Thyroid gland (tissue), 4 donors: Measurements from ENCODE around the gene B9D1. TPM values are rescaled to one million over a fixed set of nuclear protein-coding genes. Genes with fewer than 3 reads are reported as not detected.

Experiments
- DNase-seq, 2 donors: peaks; one replicate each; pipeline ENCODE4 v3.0.0-alpha.2; 2019
- H3K27ac ChIP-seq, 3 donors: fragments of 200-600 bp; sonication (generic); 1 replicate in 2 of 3; 2 replicates in 1 of 3; pipeline ENCODE4 v1.5.1; 2016 to 2019; ENCODE audit warnings: mild to moderate bottlenecking in 1 of 3, moderate library complexity in 1 of 3
- H3K27me3 ChIP-seq: fragments of 200-600 bp; sonication (generic); one replicate; pipeline ENCODE4 v1.5.1; 2019
- H3K36me3 ChIP-seq, 2 donors: fragments of 200-600 bp; sonication (generic); one replicate each; pipeline ENCODE4 v1.5.1; 2016 to 2019
- H3K4me1 ChIP-seq, 2 donors: fragments of 200-600 bp; sonication (generic); one replicate each; pipeline ENCODE4 v1.5.1; 2017 to 2019
- H3K4me3 ChIP-seq, 3 donors: fragments of 200-600 bp; sonication (generic); replicated peaks in 1 of 3; 1 replicate in 2 of 3; 2 replicates in 1 of 3; pipeline ENCODE4 v1.5.1; 2016; ENCODE audit warnings: mild to moderate bottlenecking in 1 of 3
- H3K9me3 ChIP-seq: fragments of 200-600 bp; sonication (generic); one replicate; pipeline ENCODE4 v1.5.1; 2017
- POLR2A ChIP-seq, 2 donors: fragments of 450-650 bp; IDR thresholded peaks; one replicate each; pipeline ENCODE4 v1.6.1; 2017; ENCODE audit warnings: antibody characterized with exemption in 2 of 2, mild to moderate bottlenecking in 2 of 2, moderate library complexity in 1 of 2
- WGBS, 2 donors: methylation state at CpG; one replicate each; pipeline ENCODE4 v1.1.5; 2017; 5-methylcytosine and 5-hydroxymethylcytosine counted together
- intact Hi-C: fragments of 100-400 bp; cut with DNase I; formaldehyde crosslinking; loops from one replicate; pipeline ENCODE4 v1.15.1; 2023
- total RNA-seq, 4 donors: library from RNA; depleted of rRNA; stranded (reverse); fragments of >200 nt; gene quantifications; one replicate each; pipeline ENCODE4 v1.2.3, GENCODE V29; 2016
- TF ChIP-seq, protein P1 (sequence below), 6 experiments: fragments of 200-600 bp in 3 of 6; fragments of 450-650 bp in 3 of 6; sonication (generic) in 3 of 6; IDR thresholded peaks; one replicate each; pipeline ENCODE4 v1.5.1; 2016 to 2019; ENCODE audit warnings: antibody characterized with exemption in 6 of 6, mild to moderate bottlenecking in 2 of 6, inconsistent platforms in 1 of 6, moderate library complexity in 1 of 6

The B9D1 gene
- total RNA-seq, 4 donors from 2014 or later = 45.0 to 104 (median 90.3) TPM

DNA sequence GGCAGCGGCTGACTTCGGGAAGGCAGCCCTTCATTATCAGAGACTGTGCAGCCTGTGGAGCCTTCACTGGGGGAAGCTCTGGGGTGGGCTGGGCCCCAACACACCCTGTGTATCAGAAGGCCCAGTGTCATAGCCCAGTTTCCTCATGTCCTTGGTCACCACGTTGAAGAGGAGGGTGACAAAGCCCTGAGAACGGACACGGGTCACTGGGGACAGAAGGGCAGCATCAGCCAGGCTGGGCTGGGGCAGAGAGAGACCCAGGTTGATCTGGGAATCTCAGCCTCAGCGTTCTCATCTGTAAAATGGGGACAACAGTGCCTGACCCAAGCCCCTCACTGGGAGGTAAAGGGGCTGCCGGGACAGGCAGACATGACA, 19.3 kb downstream of the B9D1 start:
- WGBS, 2 donors = 70 to 77% methylated on average over 2 to 4 of the region's 7 CpGs
- no peak overlapping the region for H3K27ac ChIP-seq
- peaks cover 0 to 22% of the 10 kb centered on the region in 2 donors for H3K4me1 ChIP-seq
- intact Hi-C loops = no loop called here
- no peaks in the 10 kb centered on the region for H3K36me3 ChIP-seq
- H3K4me3 ChIP-seq = no peak overlapping the region
- H3K9me3 ChIP-seq = no peaks in the 10 kb centered on the region
- TF ChIP-seq POLR2A (IDR thresholded peaks at IDR 0.05) = no peak
- TF ChIP-seq, protein P1, sequence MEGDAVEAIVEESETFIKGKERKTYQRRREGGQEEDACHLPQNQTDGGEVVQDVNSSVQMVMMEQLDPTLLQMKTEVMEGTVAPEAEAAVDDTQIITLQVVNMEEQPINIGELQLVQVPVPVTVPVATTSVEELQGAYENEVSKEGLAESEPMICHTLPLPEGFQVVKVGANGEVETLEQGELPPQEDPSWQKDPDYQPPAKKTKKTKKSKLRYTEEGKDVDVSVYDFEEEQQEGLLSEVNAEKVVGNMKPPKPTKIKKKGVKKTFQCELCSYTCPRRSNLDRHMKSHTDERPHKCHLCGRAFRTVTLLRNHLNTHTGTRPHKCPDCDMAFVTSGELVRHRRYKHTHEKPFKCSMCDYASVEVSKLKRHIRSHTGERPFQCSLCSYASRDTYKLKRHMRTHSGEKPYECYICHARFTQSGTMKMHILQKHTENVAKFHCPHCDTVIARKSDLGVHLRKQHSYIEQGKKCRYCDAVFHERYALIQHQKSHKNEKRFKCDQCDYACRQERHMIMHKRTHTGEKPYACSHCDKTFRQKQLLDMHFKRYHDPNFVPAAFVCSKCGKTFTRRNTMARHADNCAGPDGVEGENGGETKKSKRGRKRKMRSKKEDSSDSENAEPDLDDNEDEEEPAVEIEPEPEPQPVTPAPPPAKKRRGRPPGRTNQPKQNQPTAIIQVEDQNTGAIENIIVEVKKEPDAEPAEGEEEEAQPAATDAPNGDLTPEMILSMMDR (IDR thresholded peaks at IDR 0.05) = no peak
- H3K27me3 ChIP-seq = no peaks in the 10 kb centered on the region
- no peak for DNase-seq

- no peak for DNase-seq
- TF ChIP-seq POLR2A (IDR thresholded peaks at IDR 0.05) = no peak
- TF ChIP-seq, protein P1 (IDR thresholded peaks at IDR 0.05) = no peak
- Histone ChIP-seq H3K27me3 (no peaks in the 10 kb centered on the region), H3K27ac (no peak overlapping the region), H3K4me3 (no peak overlapping the region), H3K9me3 (no peaks in the 10 kb centered on the region), H3K4me1 (peaks cover 0 to 23% of the 10 kb centered on the region in 2 donors), H3K36me3 (no peaks in the 10 kb centered on the region)
- WGBS, 2 donors = 59 to 74% methylated on average over 4 to 7 of the region's 7 CpGs
- intact Hi-C loops = no loop called here
Measured at GRCh38 chr17:19342611-19343255, 19.8 kb downstream of the B9D1 start.

DNA sequence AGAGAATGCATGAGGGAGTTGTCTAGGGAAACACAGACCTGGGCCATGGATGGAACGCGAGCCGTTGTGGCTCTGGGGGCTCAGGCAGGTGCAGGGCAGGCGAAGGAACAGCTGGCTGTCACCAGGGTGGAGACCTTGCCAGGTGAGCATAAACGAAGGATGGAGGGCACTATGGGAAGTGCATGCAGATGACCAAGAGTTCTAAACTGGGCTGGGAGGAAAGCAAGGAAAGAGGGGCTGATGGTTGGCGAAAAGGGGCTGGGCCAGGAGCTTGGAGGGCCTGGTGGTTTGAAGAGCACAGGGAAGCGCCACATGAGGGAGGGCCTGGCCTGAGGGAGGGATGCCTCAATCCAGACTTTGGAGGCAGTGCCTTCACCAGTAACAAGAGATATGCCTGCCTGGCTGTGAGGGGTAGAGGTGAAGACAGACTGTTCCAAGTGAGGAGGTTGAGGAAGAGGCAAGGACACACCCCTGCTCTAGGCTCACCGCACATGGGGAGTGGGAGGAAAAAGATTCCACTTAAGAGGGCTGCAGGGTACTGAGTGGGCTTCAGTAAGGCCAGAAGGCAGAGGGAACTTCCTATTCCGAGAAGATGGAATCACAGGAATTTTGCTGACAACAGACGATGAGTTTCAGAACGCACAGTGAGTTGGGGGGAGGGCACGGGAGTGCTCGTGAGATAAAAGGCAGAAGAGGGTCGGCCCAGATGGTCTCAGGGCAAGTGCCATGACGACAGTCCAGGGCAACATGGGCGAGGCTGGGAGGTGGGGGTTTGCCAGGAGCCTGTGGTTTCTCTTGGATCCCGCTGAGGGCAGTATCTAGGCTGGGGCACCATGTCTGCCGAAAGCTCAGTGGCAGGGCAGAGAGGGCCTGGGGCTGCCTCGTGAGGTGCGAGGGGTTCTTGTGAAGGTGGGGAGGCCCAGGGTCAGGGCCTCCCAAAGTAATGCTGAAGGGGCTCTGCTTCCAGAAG, 20.6 kb downstream of the B9D1 start:
- H3K27me3 ChIP-seq = no peaks in the 10 kb centered on the region
- no peaks in the 10 kb centered on the region for H3K9me3 ChIP-seq
- no peak overlapping the region for H3K4me3 ChIP-seq
- H3K4me1 ChIP-seq = peaks cover 5 to 27% of the 10 kb centered on the region in 2 donors
- no peaks in the 10 kb centered on the region for H3K36me3 ChIP-seq
- no peak for DNase-seq
- TF ChIP-seq, protein P1 (IDR thresholded peaks at IDR 0.05) = no peak
- TF ChIP-seq POLR2A (IDR thresholded peaks at IDR 0.05) = no peak
- no peak overlapping the region for H3K27ac ChIP-seq
- intact Hi-C loops = no loop called here
- WGBS, 2 donors = 76 to 78% methylated on average over 18 to 20 of the region's 20 CpGs

- Histone ChIP-seq H3K27me3 (no peaks in the 10 kb centered on the region), H3K4me1 (peaks cover 5 to 24% of the 10 kb centered on the region in 2 donors), H3K4me3 (no peak overlapping the region), H3K9me3 (no peaks in the 10 kb centered on the region), H3K27ac (no peak overlapping the region), H3K36me3 (no peaks in the 10 kb centered on the region)
- TF ChIP-seq, protein P1 (IDR thresholded peaks at IDR 0.05) = no peak
- no peak for TF ChIP-seq POLR2A (IDR thresholded peaks at IDR 0.05)
- intact Hi-C loops = no loop called here
- no peak for DNase-seq
- 74% methylated on average over 7 of the region's 7 CpGs for WGBS, 2 donors
Measured at GRCh38 chr17:19341211-19341631, 21.3 kb downstream of the B9D1 start.
